Measurements from ENCODE around the gene PCDHGA4.

- TF ChIP-seq POLR2AphosphoS5 (IDR thresholded peaks at IDR 0.05; ENCODE audit: borderline replicate concordance, low read depth, low read length) (no peak), EZH2 (IDR thresholded peaks at IDR 0.05) (no peak), FOXP2 (optimal IDR thresholded peaks at IDR 0.05; ENCODE audit: control extremely low read depth, extremely low read length, insufficient read depth) (no peak)
Observed at GRCh38 chr5:141313711-141314110, 41.1 kb upstream of the PCDHGA4 start.

All from SK-N-MC (cell line).